Urinary bladder (tissue), 4 donors: ENCODE measurements around the gene VIPR2. TPM values are rescaled to one million over a fixed set of nuclear protein-coding genes. Genes with fewer than 3 reads are reported as not detected.
"Not testable (repeated sequence)": the region's sequence is repeated elsewhere in the genome, so short reads cannot be mapped to it uniquely, and the experiment has no call there.

Source experiments
- DNase-seq: peaks from one replicate; pipeline ENCODE4 v3.0.0-alpha.2; 2015; ENCODE audit errors: extremely low spot score
- H3K27ac ChIP-seq: one replicate; pipeline ENCODE4 v1.5.1; 2013; ENCODE audit warnings: low read depth, mild to moderate bottlenecking, moderate library complexity
- H3K36me3 ChIP-seq: one replicate; pipeline ENCODE4 v1.6.1; 2013; ENCODE audit warnings: mild to moderate bottlenecking, moderate library complexity; ENCODE audit not compliant: insufficient read depth
- H3K4me1 ChIP-seq: one replicate; pipeline ENCODE4 v1.6.1; 2013; ENCODE audit warnings: mild to moderate bottlenecking, moderate library complexity; ENCODE audit not compliant: insufficient read depth
- H3K4me3 ChIP-seq: one replicate; pipeline ENCODE4 v1.5.1; 2013; ENCODE audit warnings: low read depth, low read length
- WGBS: extraction: QIAGEN DNeasy Blood & Tissue Kit; methylation state at CpG from one replicate; pipeline ENCODE4 v1.1.7; 2013; 5-methylcytosine and 5-hydroxymethylcytosine counted together
- polyA plus RNA-seq: library from polyadenylated mRNA; stranded (reverse); fragments of 200-250 nt; gene quantifications from one replicate; pipeline ENCODE4 v1.2.3, GENCODE V29; 2013
- total RNA-seq: library from RNA; depleted of rRNA; stranded (reverse); fragments of >200 nt; gene quantifications from one replicate; pipeline ENCODE4 v1.2.3, GENCODE V29; 2014
- donor health status: healthy with polysubstance abuse.
- donor health status: healthy.

VIPR2 gene
- total and polyA plus RNA-seq, 2 donors, result 2.0 to 7.8 TPM

GRCh38 chr7:159126311-159127260, 18.1 kb downstream of the VIPR2 start:
- no peaks in the 10 kb centered on the region for H3K36me3 ChIP-seq
- H3K4me1 ChIP-seq, result no peaks in the 10 kb centered on the region
- no peak overlapping the region for H3K4me3 ChIP-seq
- WGBS, result 79% methylated on average over 21 of the region's 21 CpGs
- no peak overlapping the region for H3K27ac ChIP-seq
- no peak for DNase-seq

DNA sequence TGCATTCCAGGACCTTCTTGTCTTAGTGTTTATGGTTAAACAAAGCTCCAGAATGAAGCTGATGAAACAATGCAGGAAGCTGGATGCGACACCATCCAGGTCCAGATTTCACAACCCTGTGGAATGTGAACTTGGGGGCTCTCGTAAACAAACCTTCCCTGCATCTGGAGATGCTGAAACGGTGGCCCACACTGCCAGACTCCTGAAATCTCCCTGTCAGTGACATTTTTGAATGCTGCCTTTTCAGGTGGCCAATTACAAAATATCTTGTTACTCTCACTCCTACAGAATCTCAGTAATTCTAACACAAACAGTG, 18.8 kb downstream of the VIPR2 start:
- Histone ChIP-seq H3K27ac (no peak overlapping the region), H3K4me3 (no peak overlapping the region), H3K36me3 (no peaks in the 10 kb centered on the region), H3K4me1 (no peaks in the 10 kb centered on the region)
- WGBS, result 35% methylated on average over 3 of the region's 3 CpGs
- DNase-seq, result no peak

GRCh38 chr7:159125104-159125954, 19.3 kb downstream of the VIPR2 start:
- WGBS, result 67% methylated on average over 9 of the region's 9 CpGs
- Histone ChIP-seq H3K4me3 (no peak overlapping the region), H3K27ac (no peak overlapping the region), H3K4me1 (no peaks in the 10 kb centered on the region), H3K36me3 (no peaks in the 10 kb centered on the region)
- DNase-seq, result no peak

DNA sequence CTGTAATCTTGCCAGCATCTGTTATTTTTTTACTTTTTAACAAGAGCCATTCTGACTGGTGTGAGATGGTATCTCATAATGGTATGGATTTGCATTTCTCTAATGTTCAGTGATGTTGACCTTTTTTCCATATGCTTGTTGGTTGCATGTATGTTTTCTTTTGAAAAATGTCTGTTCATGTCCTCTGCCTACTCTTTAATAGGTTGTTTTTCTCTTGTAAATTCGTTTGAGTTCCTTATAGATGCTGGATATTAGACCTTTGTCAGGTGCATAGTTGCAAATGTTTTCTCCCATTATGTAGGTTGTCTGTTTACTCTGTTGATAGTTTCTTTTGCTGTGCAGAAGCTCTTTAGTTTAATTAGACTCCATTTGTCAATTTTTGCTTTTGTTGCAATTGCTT, 20.9 kb downstream of the VIPR2 start:
- WGBS, result 75% methylated on average over 1 of the region's 1 CpG
- not testable (repeated sequence) for H3K36me3 ChIP-seq, DNase-seq, H3K27ac ChIP-seq, H3K4me1 ChIP-seq, H3K4me3 ChIP-seq

GRCh38 chr7:159123294-159123693, 21.4 kb downstream of the VIPR2 start:
- not testable (repeated sequence) for DNase-seq, H3K27ac ChIP-seq, H3K4me1 ChIP-seq, H3K36me3 ChIP-seq, H3K4me3 ChIP-seq

DNA sequence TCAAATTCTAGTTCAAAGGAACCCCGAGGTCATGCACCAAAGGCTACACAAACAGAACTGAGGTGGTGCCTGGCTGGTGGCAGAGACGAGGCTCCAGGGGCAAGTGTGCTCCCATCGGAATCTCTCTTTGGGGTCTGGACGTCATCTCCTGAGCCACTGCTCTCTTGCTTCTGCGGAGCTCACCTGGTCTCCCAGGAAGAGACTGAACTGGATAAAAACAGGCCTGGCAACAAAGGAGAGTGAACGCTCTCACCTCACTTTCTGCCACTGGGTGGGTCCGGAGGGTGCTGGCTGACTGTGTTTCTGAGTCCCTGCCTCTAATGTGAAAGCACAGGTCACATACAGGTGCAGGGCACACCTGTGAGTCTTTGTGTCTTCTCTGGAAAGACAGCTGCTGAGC, 22.4 kb downstream of the VIPR2 start:
- no peak for DNase-seq
- H3K36me3 ChIP-seq, result no peaks in the 10 kb centered on the region
- 85% methylated on average over 7 of the region's 7 CpGs for WGBS

GRCh38 chr7:159121476-159121875, 23.2 kb downstream of the VIPR2 start:
- Histone ChIP-seq H3K4me3 (no peak overlapping the region), H3K4me1 (no peaks in the 10 kb centered on the region), H3K27ac (no peak overlapping the region), H3K36me3 (no peaks in the 10 kb centered on the region)
- no peak for DNase-seq
- WGBS, result 71% methylated on average over 4 of the region's 4 CpGs

More for the DNA sequence above, 22.4 kb downstream of the VIPR2 start:
- H3K27ac ChIP-seq, result no peak overlapping the region
- no peaks in the 10 kb centered on the region for H3K4me1 ChIP-seq
- H3K4me3 ChIP-seq, result no peak overlapping the region

- DNase-seq, result no peak
- 78% methylated on average over 9 of the region's 9 CpGs for WGBS
- Histone ChIP-seq H3K36me3 (no peaks in the 10 kb centered on the region), H3K27ac (no peak overlapping the region), H3K4me1 (no peaks in the 10 kb centered on the region), H3K4me3 (no peak overlapping the region)
Measured at GRCh38 chr7:159121068-159121467, 23.6 kb downstream of the VIPR2 start.

- DNase-seq, result no peak
- H3K4me3 ChIP-seq, result no peak overlapping the region
- H3K4me1 ChIP-seq, result no peaks in the 10 kb centered on the region
- no peak overlapping the region for H3K27ac ChIP-seq
- 92% methylated on average over 7 of the region's 7 CpGs for WGBS
- H3K36me3 ChIP-seq, result no peaks in the 10 kb centered on the region
Measured at GRCh38 chr7:159120540-159120919, 24.1 kb downstream of the VIPR2 start.

DNA sequence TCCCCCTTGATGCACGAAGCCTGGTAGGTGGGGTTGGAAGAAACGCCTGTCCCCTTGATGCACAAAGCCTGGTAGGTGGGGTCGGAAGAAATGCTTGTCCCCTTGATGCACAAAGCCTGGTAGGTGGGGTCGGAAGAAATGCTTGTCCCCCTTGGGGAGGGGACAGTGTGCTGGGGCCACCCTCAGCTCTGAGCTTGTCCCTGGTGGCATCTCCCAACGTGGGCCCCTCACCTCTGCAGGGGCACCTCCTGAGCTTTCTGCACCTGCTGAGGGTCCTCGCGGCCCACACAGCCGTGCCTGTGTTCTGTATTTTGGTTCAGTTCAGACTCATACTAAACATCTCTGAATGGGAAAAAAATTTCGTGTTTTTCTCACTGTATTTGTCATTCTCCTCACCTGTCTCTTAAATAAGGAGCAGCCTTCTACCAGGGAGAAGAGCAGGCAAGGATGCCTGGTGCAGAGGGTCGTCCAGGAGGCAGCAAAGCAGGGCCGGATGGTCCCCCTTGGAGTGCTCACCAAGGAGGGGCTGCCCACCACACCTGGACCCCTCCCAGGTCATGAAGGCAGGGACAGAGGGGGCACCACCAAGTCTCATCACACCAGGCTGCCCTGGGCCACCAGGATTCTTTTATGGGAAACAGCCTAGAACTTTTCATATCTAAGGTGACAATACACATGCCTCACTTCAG, 24.7 kb downstream of the VIPR2 start:
- Histone ChIP-seq H3K27ac (no peak overlapping the region), H3K36me3 (no peaks in the 10 kb centered on the region), H3K4me3 (no peak overlapping the region), H3K4me1 (no peaks in the 10 kb centered on the region)
- WGBS, result 89% methylated on average over 11 of the region's 11 CpGs
- DNase-seq, result no peak

- Histone ChIP-seq H3K36me3 (no peaks in the 10 kb centered on the region), H3K27ac (no peak overlapping the region), H3K4me1 (no peaks in the 10 kb centered on the region), H3K4me3 (no peak overlapping the region)
- 92% methylated on average over 19 of the region's 19 CpGs for WGBS
- no peak for DNase-seq
Measured at GRCh38 chr7:159119026-159119741, 25.5 kb downstream of the VIPR2 start.

- H3K4me3 ChIP-seq, result no peak overlapping the region
- no peak overlapping the region for H3K27ac ChIP-seq
- no peaks in the 10 kb centered on the region for H3K36me3 ChIP-seq
- 86% methylated on average over 10 of the region's 10 CpGs for WGBS
- H3K4me1 ChIP-seq, result no peaks in the 10 kb centered on the region
- no peak for DNase-seq
Measured at GRCh38 chr7:159118623-159119022, 26.0 kb downstream of the VIPR2 start.

- DNase-seq, result no peak
- no peaks in the 10 kb centered on the region for H3K36me3 ChIP-seq
- H3K4me3 ChIP-seq, result no peak overlapping the region
- no peak overlapping the region for H3K27ac ChIP-seq
- WGBS, result 75% methylated on average over 13 of the region's 13 CpGs
- no peaks in the 10 kb centered on the region for H3K4me1 ChIP-seq
Measured at GRCh38 chr7:159118197-159118595, 26.5 kb downstream of the VIPR2 start.
